NCI-H526 treated with DMSO at 0.1 percent for 48 hours (cell line): ENCODE measurements around the gene LY6G6D.

Source experiments
- DNase-seq: peaks from one replicate; lab custom pipeline; 2025; lab: John Stamatoyannopoulos, UW

Gene LY6G6D, protein sequence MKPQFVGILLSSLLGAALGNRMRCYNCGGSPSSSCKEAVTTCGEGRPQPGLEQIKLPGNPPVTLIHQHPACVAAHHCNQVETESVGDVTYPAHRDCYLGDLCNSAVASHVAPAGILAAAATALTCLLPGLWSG

DNA sequence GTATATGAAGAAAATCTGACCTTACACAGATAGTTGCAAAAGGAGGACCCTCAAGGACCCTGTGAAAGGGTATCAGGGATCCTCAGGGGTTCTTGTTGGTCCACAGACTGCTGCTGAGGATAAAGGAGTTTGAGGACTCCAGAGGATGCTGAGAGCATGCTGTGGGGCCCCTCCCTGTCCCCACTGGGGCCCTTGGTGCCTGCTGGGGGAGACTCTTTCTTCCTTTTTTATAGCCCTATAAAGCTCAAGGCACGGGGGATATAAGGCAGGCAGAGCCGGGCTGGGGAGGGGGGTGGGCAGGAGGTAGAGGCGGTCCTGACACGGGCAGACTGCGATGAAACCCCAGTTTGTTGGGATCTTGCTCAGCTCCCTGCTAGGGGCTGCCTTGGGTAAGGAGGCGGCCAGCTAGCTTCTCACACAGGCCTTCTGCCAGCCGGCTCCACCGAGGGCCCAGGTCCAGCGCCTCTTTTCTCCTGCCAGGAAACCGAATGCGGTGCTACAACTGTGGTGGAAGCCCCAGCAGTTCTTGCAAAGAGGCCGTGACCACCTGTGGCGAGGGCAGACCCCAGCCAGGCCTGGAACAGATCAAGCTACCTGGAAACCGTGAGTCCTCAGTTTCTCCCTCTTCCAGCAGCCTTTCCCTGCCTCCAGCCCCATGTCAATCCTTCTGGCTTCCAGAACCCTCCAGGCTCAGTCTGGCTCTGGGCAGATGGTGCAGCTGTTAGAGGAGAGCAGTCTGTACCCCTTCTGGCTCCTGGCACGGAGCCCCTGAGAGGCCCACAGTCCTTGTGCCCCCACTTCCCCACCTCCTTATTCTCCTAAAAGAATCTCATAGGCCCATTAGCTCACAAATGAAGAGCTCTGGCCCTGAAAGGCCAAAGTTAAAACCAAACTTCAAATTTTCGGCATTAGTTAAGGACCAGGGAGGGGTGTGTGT, at the start of gene LY6G6D:
Gene LY6G6D, plus strand, starts transcription at position 327 of the 937 bp plus-strand sequence. Its CDS starts 8 bp downstream, at position 335.
- DNase-seq, result no peak

DNA sequence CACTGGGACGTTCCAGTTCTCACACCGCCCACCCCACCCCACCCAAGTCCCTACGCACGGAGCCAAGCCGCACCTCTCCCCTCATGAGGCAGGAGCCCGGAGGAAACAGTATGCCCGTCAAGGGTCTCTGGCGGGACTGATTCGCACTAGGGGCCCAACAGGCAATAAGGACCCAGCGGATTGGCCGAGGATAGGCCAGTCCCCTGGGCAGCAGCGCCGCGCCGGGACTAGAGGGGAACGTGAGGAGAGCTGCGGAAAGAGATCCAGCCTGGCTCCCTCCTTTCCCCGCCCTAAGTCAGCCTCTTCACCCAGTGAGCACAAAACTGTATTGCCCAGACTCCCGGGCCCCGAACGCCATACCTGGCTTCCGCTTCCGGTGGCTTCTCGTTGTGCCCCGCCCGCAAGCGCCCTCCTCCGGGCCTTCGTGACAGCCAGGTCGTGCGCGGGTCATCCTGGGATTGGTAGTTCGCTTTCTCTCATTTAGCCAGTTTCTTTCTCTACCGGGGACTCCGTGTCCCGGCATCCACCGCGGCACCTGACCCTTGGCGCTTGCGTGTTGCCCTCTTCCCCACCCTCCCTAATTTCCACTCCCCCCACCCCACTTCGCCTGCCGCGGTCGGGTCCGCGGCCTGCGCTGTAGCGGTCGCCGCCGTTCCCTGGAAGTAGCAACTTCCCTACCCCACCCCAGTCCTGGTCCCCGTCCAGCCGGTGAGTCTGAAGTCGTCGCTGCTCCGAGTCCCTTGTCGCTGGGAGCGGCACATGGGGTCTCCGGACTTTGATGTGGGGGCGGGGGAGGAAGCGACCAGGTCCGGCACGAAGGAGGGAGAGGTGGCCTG, 49.4 kb upstream of the LY6G6D start, which contains the start of gene CSNK2B:
Gene CSNK2B, plus strand, starts transcription at position 580 of the 836 bp plus-strand sequence. CDS start 752 bp downstream, outside the sequence.
- peak; percentile 96 for DNase-seq

DNA sequence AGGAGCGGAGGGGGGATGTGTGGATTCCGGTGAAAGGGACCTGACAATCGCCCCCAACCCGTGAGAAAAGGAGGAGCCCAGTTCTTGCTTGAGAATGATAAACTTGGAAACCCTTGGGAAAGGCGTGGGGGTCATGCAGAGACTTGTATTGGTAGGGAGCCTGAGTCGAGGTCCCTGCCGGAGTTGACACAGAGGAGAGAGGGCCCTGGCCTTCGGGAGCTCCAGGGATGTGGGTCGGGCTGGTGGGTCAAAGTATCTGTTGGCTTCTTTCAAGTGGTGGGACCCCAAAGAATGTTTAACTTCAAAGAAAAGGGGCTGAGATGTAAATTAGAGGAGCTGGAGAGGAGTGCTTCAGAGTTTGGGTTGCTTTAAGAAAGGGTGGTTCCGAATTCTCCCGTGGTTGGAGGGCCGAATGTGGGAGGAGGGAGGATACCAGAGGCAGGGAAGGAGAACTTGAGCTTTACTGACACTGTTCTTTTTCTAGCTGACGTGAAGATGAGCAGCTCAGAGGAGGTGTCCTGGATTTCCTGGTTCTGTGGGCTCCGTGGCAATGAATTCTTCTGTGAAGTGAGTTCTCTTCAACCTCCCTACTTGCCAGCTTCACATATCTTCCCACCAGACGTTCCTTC, 48.7 kb upstream of the LY6G6D start:
- no peak for DNase-seq

DNA sequence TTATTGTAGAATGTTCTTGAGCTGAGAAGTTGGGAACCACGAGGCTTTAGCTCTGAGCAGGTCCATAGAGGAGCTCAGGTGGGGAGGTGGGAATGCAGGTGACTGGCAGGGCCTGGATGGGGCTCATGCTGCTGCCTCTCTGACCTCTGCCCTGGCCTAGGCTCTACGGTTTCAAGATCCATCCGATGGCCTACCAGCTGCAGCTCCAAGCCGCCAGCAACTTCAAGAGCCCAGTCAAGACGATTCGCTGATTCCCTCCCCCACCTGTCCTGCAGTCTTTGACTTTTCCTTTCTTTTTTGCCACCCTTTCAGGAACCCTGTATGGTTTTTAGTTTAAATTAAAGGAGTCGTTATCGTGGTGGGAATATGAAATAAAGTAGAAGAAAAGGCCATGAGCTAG, 45.5 kb upstream of the LY6G6D start, which contains the start of gene LY6G5B:
Gene LY6G5B, plus strand, starts transcription at position 301 of the 400 bp plus-strand sequence. CDS start 975 bp downstream, outside the sequence.
- DNase-seq, result no peak

DNA sequence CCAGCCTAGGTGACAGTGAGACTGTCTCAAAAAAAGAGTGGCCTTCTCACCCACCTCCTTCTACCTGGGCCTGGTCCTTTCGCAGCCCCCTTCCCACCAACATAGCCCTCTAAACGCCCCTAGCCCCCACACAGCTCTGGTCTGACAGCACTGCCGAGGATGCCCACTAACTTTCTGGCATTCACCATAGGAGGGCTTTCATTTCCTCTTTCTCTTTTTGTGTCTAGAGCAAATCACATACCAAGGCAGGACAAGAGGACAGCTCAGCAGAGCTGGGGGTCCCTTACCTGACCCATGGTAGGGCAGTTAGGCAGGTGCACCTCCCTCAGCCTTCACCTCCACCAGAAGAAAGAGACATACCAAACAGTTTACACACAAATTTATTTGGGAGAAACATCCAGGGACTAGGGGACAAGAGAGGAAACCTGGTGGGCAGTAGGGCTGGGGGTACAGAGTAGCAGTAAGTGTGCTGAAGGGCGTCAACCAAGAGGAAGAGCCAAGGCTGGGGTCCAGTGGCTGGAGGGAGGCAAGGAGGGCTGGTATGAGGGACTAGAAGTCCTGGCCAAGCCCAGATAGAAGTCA, 38.7 kb upstream of the LY6G6D start:
- no peak for DNase-seq

DNA sequence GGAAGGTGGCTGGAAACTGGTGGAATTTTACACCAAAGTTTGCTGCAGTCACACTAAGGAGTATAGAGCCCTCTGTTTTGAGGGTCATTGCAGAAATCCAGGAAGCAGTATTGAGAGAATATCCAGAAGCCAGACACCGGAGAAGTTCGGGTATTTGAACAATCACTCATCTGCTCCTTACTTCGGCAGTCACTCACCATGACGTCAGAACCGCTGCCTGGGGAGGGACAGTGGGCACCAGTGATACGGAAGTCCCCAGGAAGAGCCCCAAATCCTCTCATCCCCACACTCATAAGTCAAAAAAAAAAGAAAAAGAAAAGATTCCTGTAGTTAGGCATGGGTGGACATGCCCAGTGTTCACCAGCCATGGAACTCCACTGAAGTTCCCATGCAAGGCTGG, 38.2 kb upstream of the LY6G6D start:
- no peak for DNase-seq

DNA sequence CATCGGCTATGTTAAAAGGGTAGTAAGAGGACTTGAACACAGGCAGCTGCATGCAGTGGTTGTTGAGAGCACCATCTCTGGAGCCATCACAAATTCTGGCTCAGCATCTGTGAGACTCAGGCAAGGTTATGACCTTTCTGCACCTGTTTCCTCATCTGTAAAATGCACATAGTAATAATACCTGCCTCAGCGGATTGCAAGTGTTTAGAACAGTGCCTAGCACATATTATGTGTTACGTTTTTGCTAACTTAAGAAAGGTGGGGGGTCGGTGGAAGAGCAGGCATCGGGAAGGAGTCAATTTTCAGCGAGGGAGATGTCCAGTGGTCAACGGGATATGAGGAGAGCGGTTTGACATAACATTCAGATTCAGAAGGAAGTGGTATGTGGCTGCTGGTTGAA, 37.2 kb upstream of the LY6G6D start:
- no peak for DNase-seq

DNA sequence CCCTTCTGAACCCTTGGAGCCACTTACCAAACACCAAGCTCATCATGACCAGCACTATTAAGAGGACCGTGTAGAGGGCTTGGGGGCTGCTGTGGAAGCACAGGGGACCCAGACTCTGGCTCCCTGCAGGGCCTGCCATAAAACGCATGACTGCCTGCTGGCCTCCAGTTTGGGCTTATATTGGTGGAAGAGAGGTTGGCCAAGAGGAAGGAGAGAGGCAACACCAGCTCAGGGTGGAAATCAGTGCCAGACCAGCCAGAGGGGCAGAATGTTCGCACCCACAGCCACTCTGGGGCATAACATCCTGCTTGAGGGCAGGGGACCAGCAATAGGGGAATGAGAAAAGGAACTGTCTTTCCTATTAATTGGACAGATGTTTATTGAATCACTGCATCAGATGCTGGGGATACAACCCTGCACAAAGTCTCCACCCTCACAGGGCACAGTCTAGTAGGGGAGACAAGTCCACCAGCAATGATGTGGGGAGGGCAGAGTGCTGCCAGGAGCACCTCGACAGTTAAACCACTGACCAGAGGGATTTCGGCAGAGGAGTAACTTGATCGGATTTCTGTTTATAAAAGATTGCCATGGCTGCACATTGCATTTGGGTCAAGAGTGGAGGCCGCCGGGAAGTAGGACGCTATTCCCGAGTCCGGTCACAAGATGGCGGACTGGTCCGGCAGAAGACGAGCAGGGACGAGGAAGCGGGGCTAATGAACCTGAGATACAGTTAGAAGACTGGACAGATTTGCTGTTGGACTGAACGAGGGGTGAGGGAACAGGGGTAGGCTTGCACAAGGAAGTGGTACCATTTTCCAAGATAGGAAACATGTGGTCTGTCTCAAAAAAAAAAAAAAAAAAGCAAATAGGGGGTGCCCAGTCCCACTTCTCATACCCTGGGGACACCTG, 34.7 kb upstream of the LY6G6D start, which contains the start of gene LY6G5C:
Gene LY6G5C, minus strand, starts transcription at position 842 of the 909 bp plus-strand sequence. Its CDS starts 694 bp downstream, at position 148.
- DNase-seq, result peak; percentile 78

DNA sequence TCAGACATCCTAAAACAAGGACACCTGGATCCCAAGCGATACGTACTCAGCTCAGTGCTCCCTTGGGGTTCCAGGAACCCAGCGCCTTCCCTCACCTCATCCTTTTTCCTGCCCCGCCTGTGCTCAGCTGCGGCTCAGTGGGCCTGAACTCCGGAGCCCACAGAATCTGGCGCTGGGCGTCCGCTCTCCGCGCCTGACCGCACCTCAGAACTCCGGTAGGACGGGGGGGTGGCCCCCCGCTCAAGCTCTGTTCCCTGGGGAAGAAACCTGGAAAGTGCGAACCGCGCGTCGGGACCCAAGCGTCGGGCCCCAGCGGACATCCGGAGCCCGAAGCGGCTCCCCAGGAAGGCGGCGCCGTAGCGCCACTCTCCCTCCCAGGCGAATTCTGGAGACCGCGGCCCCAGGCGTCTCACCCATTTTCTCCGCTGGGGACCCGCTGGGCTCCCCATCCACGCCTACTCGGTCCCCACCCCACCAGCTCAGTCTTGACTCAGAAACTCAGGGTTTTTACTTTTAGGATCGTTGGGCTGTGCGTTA, 33.9 kb upstream of the LY6G6D start:
- DNase-seq, result no peak

DNA sequence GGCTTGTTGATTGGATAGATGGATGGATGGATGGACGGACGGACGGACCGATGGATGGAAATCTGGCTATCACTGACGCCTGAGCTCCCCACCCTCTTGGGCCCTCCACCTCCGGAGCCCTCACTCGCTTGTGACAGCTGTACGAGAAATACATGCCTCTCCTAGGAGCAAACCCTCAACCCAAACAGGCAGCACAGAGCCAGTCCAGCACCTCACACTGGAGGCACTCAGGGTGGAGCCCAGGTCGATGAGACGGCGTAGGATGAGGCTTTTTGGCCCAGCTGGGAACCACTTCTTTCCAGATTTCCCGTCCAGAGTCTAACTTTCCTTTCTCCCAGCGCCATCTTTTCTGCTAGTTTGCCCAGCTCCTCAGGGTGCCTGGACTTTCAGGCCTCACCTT, 31.6 kb upstream of the LY6G6D start:
- DNase-seq, result no peak

- DNase-seq, result no peak
Observed at GRCh38 chr6:31686483-31686882, 28.7 kb upstream of the LY6G6D start.

DNA sequence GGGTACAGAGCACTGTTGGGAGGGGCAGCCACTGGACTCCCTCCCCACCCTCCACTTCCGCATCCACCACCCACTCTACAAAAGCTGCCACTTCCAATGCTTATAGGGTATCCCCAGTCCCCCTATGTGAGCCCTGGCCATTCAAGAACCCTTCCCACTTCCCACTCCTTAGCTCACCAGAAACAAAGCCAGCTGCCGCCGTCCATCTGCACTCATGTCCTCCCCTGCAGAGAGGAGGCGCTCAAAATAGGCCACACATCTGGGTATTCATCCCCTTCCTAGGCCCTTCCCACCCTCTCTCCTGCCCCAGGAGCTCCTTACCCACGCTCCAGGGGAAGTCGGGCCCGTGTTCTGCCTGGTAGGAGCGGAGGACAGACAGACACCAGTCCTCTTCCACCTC, 27.8 kb upstream of the LY6G6D start:
- DNase-seq, result no peak

- no peak for DNase-seq
Observed at GRCh38 chr6:31687860-31688693, 27.1 kb upstream of the LY6G6D start.

GRCh38 chr6:31689249-31690110, 25.7 kb upstream of the LY6G6D start:
- no peak for DNase-seq

DNA sequence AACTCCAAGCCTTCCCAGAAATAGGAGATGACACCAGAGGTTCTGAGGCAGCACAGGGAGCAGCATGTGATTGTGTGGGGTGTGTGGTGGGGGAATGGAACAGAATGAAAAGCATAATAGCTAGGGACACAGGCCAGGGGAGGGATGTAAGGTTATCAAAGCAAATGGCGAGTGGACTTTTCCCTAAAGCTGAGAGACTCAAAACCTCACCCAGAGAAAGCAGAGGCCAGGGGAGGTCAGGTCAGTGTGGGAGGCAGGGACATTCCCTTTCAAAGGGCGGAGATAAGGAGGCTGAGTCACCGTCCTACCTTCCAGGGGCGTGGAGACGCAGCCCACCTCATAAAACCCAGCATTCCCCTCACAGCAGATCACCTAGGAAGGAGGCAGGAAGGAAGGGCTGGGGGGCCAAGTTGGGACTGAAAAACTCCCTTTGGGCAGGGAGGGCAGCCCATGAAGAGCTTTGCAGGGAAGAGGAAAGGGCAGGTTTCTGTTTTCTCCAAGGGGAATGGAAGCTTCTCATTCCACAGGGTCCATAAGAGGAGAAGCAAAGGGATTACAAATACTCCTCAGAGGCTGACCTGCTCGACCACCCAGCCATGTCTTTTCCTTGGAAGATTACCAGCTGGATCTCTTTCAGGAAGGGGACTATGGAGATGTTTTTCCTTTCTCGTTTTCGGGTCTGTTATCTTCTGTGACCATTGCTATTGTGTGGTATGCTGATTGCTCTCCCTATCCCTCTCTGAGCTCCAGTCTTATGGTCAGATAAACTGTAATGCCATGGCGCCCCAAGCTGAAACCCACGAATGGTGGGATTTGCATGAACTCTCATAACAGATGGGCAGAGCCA, 24.7 kb upstream of the LY6G6D start:
- no peak for DNase-seq

DNA sequence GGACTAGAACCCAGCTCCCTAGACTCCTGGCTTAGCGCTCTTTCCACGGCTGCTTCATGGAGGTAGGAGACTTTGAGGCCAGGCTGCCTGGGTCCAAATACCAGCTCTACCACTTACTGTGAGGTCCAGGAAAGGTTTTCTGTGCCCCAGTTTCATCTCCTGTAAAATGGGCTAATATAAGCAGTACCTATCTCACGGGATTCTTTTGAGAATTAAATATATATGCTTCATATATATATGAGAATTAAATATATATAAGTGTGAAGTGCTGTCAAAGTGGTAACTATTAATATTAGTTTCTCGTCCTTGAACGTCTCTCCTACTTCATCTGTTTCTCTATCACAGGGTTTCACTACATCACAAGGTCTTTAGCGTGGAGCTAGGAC, 24.1 kb upstream of the LY6G6D start:
- no peak for DNase-seq

GRCh38 chr6:31691564-31692108, 23.5 kb upstream of the LY6G6D start:
- no peak for DNase-seq
